ENCODE data around the gene ZNF621.
"Not testable (repeated sequence)": the region's sequence is repeated elsewhere in the genome, so short reads cannot be mapped to it uniquely, and the experiment has no call there.

The ZNF621 gene

DNA sequence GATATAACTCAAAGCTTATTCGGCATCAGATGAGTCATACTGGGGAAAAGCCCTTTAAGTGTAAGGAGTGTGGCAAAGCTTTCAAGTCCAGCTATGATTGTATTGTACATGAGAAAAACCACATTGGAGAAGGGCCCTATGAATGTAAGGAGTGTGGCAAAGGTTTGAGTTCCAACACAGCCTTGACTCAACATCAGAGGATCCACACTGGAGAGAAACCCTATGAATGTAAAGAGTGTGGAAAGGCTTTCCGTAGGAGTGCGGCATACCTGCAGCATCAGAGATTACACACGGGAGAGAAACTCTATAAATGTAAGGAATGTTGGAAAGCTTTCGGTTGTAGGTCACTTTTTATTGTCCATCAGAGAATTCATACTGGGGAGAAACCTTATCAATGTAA lies 7.5 kb downstream of the ZNF621 start:
- no peak overlapping the region for H3K4me3 ChIP-seq (ENCODE audit: control insufficient read depth, low read depth, low read length)
- TF ChIP-seq, protein P1, sequence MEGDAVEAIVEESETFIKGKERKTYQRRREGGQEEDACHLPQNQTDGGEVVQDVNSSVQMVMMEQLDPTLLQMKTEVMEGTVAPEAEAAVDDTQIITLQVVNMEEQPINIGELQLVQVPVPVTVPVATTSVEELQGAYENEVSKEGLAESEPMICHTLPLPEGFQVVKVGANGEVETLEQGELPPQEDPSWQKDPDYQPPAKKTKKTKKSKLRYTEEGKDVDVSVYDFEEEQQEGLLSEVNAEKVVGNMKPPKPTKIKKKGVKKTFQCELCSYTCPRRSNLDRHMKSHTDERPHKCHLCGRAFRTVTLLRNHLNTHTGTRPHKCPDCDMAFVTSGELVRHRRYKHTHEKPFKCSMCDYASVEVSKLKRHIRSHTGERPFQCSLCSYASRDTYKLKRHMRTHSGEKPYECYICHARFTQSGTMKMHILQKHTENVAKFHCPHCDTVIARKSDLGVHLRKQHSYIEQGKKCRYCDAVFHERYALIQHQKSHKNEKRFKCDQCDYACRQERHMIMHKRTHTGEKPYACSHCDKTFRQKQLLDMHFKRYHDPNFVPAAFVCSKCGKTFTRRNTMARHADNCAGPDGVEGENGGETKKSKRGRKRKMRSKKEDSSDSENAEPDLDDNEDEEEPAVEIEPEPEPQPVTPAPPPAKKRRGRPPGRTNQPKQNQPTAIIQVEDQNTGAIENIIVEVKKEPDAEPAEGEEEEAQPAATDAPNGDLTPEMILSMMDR (conservative IDR thresholded peaks at IDR 0.05; ENCODE audit: control insufficient read depth, insufficient read depth, low read depth, low read length): no peak
- DNase-seq (ENCODE audit: low read depth): peak; percentile 5

DNA sequence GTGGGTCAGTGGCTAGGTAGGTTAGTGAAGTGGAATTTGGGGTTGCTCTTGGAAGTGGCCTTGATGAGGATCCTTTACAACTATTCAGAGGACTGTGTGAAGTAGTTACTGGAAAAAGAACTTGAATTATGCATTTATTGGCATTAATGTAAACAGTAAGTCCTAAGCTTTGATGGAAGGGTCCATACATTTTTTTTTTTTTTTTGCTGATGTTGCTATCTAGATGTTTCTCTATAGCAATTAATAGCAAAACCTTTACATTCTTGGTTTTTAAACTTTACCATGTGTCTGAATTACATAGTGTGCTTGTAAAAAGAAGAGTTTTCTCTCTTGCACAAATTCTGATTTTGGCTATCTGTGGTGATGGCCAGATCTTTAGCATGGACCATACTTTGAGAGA lies 9.5 kb downstream of the ZNF621 start:
- H3K4me3 ChIP-seq (ENCODE audit: control insufficient read depth, low read depth, low read length): no peak overlapping the region
- no peak for DNase-seq (ENCODE audit: low read depth)
- TF ChIP-seq, protein P1 (conservative IDR thresholded peaks at IDR 0.05; ENCODE audit: control insufficient read depth, insufficient read depth, low read depth, low read length): no peak

DNA sequence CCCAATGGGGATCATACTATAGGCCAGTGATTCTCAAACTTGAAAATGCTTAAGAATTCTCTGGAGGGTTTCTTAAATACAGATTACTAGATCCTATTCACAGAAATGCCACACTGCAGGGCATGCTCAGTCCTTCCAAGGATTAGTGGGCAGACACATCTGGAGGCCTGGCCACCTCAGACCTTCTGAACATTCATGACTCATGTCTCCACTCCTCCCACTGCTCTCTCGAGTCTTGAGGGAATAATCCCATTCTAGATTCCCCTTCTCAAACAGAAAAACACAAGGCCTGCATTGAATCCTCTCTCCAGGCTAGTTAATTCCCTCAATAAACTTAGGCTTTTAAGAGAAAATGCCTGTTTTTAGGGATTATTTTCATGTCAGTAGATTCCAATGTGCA lies 22.1 kb downstream of the ZNF621 start:
- no peak overlapping the region for H3K4me3 ChIP-seq (ENCODE audit: control insufficient read depth, low read depth, low read length)
- peak; percentile 91 for DNase-seq (ENCODE audit: low read depth)
- TF ChIP-seq, protein P1 (conservative IDR thresholded peaks at IDR 0.05; ENCODE audit: control insufficient read depth, insufficient read depth, low read depth, low read length): no peak

DNA sequence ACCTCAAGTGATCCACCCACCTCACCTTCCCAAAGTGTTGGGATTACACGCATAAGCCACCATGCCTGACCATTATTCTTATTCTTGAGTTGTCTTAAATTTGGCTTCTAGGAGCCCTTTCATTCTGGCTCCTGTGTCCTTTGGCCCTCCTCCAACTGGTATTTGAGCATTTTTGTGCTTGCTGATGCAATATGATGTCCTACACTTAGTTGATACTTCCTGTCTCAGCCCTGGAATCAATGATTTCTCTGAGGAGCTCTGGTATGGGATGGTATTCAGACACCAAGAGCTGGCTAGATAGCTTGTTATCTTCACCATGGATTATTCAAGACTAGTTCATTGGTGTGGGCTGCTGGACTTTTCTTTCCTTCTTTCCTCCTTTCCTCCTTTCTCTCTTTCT lies 25.4 kb downstream of the ZNF621 start:
- H3K4me3 ChIP-seq (ENCODE audit: control insufficient read depth, low read depth, low read length): no peak overlapping the region
- DNase-seq (ENCODE audit: low read depth): peak; percentile 20
- TF ChIP-seq, protein P1 (conservative IDR thresholded peaks at IDR 0.05; ENCODE audit: control insufficient read depth, insufficient read depth, low read depth, low read length): no peak

DNA sequence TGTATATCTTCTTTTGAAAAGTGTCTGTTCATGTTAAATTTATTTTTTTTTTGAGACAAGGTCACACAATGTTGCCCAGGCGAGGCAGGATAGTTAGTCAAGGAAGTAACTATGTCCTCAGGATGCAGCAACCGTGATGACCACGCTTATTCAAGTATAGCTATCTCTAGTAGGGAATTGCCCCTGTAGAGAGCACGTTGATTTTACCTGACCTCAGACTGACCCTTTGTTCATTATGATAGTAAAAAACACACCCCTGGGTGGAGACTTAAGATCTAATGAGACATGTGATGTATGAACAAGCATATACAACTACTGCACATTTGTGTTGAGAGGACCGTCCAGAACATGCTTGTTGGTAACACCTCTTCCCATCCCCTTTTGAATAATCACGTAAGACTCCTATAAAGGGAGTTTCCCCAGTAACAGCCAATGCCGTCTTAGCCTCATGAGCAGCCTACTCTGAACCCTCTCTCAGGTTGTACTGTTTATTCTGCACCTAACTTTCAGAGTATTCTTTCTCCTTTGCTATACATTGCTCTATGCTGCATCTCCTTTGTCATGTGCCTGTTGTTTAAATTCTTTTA lies 32.9 kb downstream of the ZNF621 start:
- TF ChIP-seq, protein P1 (conservative IDR thresholded peaks at IDR 0.05; ENCODE audit: control insufficient read depth, insufficient read depth, low read depth, low read length): no peak
- DNase-seq (ENCODE audit: low read depth): no peak
- no peak overlapping the region for H3K4me3 ChIP-seq (ENCODE audit: control insufficient read depth, low read depth, low read length)

DNA sequence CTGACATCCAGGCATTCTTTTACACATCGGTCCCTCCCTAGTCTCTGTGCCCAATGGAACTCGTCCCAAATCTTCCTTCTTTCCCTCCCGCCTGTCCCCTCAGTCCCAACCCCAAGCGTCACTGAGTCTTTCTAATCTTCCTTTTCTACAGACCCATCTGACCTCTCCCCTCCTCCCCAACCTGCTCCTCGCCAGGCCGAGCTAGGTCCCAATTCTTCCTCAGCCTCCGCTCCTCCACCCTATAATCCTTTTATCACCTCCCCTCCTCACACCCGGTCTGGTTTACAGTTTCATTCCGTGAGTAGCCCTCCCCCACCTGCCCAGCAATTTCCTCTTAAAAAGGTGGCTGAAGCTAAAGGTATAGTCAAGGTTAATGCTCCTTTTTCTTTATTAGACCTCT lies 37.7 kb downstream of the ZNF621 start:
- not testable (repeated sequence) for DNase-seq (ENCODE audit: low read depth)

DNA sequence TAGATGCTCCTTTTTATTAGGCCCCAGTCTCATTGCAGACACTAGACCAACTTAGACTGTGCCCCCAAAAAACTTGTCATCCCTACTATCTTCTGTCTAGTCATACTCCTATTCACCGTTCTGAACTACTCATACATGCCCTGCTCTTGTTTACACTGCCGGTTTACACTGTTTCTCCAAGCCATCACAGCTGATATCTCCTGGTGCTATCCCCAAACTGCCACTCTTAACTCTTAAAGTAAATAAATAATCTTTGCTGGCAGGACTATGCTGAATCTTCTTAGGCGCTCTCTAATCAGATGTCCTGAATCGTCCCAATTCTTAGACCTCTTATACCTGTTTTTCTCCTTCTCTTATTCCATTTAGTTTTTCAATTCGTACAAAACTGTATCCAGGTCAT lies 40.9 kb downstream of the ZNF621 start:
- H3K4me3 ChIP-seq (ENCODE audit: control insufficient read depth, low read depth, low read length); DNase-seq (ENCODE audit: low read depth): not testable (repeated sequence)

More for the DNA sequence above, 37.7 kb downstream of the ZNF621 start:
- not testable (repeated sequence) for H3K4me3 ChIP-seq (ENCODE audit: control insufficient read depth, low read depth, low read length)

DNA sequence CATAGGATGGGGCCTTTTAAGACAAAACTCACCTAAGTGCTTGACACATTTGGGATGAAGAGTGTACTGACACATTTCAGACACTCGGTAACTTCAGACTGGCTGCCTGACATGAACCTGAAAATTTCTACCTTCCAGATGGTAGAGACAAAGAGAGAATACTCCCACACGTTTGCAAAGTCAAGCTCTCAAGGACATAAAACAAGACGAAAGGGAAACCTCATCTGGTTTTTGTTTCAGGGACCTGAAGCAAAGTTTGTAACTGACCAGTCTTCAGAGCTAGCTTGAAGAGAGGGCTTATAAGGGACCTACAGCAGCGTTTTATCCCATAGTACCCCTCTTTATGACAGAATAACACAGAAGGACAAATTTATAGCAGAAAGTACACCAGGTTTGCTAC lies 41.9 kb downstream of the ZNF621 start:
- H3K4me3 ChIP-seq (ENCODE audit: control insufficient read depth, low read depth, low read length): no peak overlapping the region
- DNase-seq (ENCODE audit: low read depth): no peak
- TF ChIP-seq, protein P1 (conservative IDR thresholded peaks at IDR 0.05; ENCODE audit: control insufficient read depth, insufficient read depth, low read depth, low read length): no peak
